PFSK-1 (cell line): ENCODE results near the gene PILRB.

Source experiments
- FOXP2 ChIP-seq: optimal IDR thresholded peaks from 2 replicates; pipeline ENCODE3; 2011; ENCODE audit warnings: borderline replicate concordance, control low read depth, inconsistent platforms; ENCODE audit not compliant: insufficient read depth; ENCODE audit errors: extremely low read length, extremely low read depth
- POLR2AphosphoS5 ChIP-seq: IDR thresholded peaks from 2 replicates; pipeline ENCODE4 v1.6.1; 2012; ENCODE audit warnings: low read depth, mild to moderate bottlenecking, control low read depth, low read length, moderate library complexity
- REST ChIP-seq, 2 experiments: IDR thresholded peaks; 2 replicates each; pipeline versions ENCODE4 v1.6.1 to v1.8.0; 2011 to 2012; ENCODE audit warnings: low read depth in 2 of 2, low read length in 2 of 2, control low read depth in 1 of 2, inconsistent platforms in 1 of 2, mild to moderate bottlenecking in 1 of 2, moderate library complexity in 1 of 2; ENCODE audit not compliant: insufficient read depth in 1 of 2
- SIN3A ChIP-seq: IDR thresholded peaks from 2 replicates; pipeline ENCODE4 v1.6.1; 2012; ENCODE audit warnings: mild to moderate bottlenecking, low read length, moderate library complexity, borderline replicate concordance; ENCODE audit not compliant: insufficient read depth
- TAF1 ChIP-seq: IDR thresholded peaks from 2 replicates; pipeline ENCODE4 v1.6.1; 2012; ENCODE audit warnings: low read length, control low read depth, borderline replicate concordance; ENCODE audit not compliant: insufficient read depth

The PILRB gene

GRCh38 chr7:100378114-100378755, 20.3 kb downstream of the PILRB start:
- TF ChIP-seq TAF1 (no peak), POLR2AphosphoS5 (no peak), FOXP2 (no peak), SIN3A (no peak)

- TF ChIP-seq SIN3A, result no peak
Observed at GRCh38 chr7:100380196-100380595, 22.3 kb downstream of the PILRB start.

- TF ChIP-seq TAF1 (no peak), REST (IDR thresholded peaks at IDR 0.05; ENCODE audit: insufficient read depth in 1 of 2, low read depth in 2 of 2, low read length in 2 of 2) (no peak), FOXP2 (no peak), SIN3A (no peak), POLR2AphosphoS5 (no peak)
Observed at GRCh38 chr7:100384628-100385294, 26.8 kb downstream of the PILRB start.

GRCh38 chr7:100386940-100387339, 29.0 kb downstream of the PILRB start:
- TF ChIP-seq FOXP2 (no peak), REST (IDR thresholded peaks at IDR 0.05; ENCODE audit: insufficient read depth in 1 of 2, low read depth in 2 of 2, low read length in 2 of 2) (no peak), POLR2AphosphoS5 (no peak), SIN3A (no peak), TAF1 (no peak)

GRCh38 chr7:100387695-100388094, 29.8 kb downstream of the PILRB start:
- TF ChIP-seq SIN3A (no peak), REST (IDR thresholded peaks at IDR 0.05; ENCODE audit: insufficient read depth in 1 of 2, low read depth in 2 of 2, low read length in 2 of 2) (no peak), FOXP2 (no peak), TAF1 (no peak), POLR2AphosphoS5 (no peak)

GRCh38 chr7:100389437-100390088, 31.6 kb downstream of the PILRB start:
- TF ChIP-seq FOXP2, result no peak
- no peak for TF ChIP-seq REST (IDR thresholded peaks at IDR 0.05; ENCODE audit: insufficient read depth in 1 of 2, low read depth in 2 of 2, low read length in 2 of 2)
- no peak for TF ChIP-seq POLR2AphosphoS5
- no peak for TF ChIP-seq TAF1
- no peak for TF ChIP-seq SIN3A
